Central memory CD8-positive, alpha-beta T cell (primary cell): Measurements from ENCODE around the gene FSIP1.

ENCODE experiments used
- ATAC-seq: fragments of 150-1000 bp; cut with Tn5 transposase; replicated peaks from 2 replicates; pipeline ENCODE4 v1.10.0; 2022; ENCODE audit warnings: mild to moderate bottlenecking, moderate FRiP score, moderate number of reproducible peaks; ENCODE audit not compliant: poor library complexity, severe bottlenecking; ENCODE audit errors: extremely low read depth
- DNase-seq, 2 donors: peaks; one replicate each; pipeline ENCODE4 v3.0.0; 2021; ENCODE audit warnings: low spot score in 2 of 2
- H3K27ac Mint-ChIP-seq: one replicate; pipeline ENCODE4 v1.8.0; 2022; ENCODE audit warnings: low read depth, mild to moderate bottlenecking, moderate library complexity, mixed read lengths
- H3K27me3 Mint-ChIP-seq: one replicate; pipeline ENCODE4 v1.8.0; 2022; ENCODE audit warnings: mixed read lengths
- H3K36me3 Mint-ChIP-seq: one replicate; pipeline ENCODE4 v1.8.0; 2022; ENCODE audit warnings: mild to moderate bottlenecking, moderate library complexity, mixed read lengths; ENCODE audit not compliant: insufficient read depth
- H3K4me1 Mint-ChIP-seq: one replicate; pipeline ENCODE4 v1.8.0; 2022; ENCODE audit warnings: mixed read lengths
- H3K4me3 Mint-ChIP-seq: one replicate; pipeline ENCODE4 v1.8.0; 2022; ENCODE audit warnings: mild to moderate bottlenecking, moderate library complexity, mixed read lengths
- H3K9me3 Mint-ChIP-seq: one replicate; pipeline ENCODE4 v1.8.0; 2022; ENCODE audit warnings: mixed read lengths

FSIP1 gene

DNA sequence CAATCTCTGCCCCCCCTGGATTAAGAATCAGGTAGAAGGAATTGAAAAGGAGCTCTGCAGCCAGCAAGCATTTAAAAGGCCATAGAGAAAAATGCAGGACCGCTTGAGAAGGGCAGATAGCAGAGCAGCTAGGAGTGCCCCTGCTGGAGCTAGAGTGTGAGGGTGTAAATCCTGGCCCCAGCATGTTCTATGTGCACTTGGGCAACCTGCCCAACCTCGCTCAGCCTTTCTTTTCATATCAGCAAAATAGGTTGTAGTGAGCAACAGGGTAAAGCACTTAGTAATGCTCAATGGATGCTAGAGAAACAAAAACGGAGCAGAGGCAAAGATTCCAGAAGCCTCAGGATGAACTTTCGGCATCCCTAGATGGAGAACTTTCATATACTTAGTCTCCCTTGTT, 226.8 kb downstream of the FSIP1 start:
- ATAC-seq (no peak), DNase-seq (no peak)
- Mint-ChIP-seq H3K4me3 (no peak overlapping the region), H3K27ac (no peak overlapping the region), H3K36me3 (peaks cover 1% of the 10 kb centered on the region), H3K9me3 (no peaks in the 10 kb centered on the region), H3K4me1 (no peaks in the 10 kb centered on the region), H3K27me3 (no peaks in the 10 kb centered on the region)

DNA sequence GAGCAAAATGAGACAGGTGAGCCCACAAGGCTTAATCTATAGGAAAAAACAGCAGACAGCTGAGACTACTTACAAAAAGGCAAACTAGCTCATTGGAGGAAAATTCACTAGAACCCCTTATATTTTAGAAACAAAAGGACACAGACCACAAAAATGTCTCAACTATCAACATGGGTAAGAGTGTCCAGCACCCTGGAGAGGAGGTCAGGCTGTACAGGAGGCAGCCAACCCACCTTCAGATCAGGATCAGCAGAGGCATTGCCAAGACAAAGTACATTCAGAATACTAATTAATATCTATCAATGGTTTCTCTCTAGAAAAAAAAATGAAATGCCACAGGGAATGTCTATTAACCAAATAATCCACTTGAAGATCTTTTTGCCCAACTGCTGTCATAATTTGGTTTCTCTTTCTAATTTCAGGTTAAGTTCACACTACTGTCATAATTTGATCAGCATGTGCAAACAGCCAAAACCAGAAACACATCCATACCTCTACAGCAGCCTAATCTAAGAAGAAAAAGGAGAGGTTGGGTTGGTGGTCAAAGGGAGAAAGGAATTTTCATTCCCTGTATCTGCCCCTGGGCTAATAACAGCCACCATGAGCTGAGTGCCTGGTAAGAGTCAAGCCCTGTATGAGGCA, 227.8 kb downstream of the FSIP1 start:
- no peak for ATAC-seq
- Mint-ChIP-seq H3K27ac (no peak overlapping the region), H3K4me3 (no peak overlapping the region), H3K4me1 (no peaks in the 10 kb centered on the region), H3K27me3 (no peaks in the 10 kb centered on the region), H3K36me3 (peaks cover 1% of the 10 kb centered on the region), H3K9me3 (no peaks in the 10 kb centered on the region)
- DNase-seq = no peak

DNA sequence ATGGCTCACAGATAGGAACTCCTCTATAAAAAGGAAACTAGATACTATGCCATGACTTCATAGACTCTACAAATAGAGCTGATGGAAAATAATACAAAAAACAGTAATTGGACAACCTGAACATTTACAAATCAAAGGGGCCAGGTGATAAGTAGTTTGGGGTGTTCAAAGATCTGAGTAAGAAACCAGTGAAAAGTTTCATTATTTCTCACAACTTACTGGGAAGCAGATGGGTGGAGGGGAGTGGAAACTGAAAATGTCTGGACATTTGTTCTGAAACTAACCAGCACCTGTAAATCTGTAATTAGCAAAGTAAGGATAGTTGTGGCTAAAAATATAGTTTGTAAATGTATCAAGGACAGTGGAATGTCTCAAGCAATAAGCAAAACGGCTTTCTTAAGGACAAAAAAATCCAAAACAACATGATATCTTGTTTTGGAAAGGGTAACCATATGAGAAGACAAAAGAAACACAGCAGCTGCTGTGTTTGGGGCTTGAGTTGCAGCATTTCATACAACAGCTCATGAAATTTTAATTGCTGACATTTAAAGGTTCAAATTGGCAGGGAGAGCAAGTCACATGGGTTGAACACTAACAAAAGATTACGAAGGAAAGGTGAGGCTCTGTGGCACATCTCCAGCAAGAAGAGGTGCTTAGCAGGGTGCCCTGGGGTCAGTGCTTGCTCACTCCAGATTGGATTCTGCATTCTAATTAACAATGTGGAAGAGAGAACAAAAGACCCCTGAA, 228.5 kb downstream of the FSIP1 start:
- Mint-ChIP-seq H3K27me3 (no peaks in the 10 kb centered on the region), H3K4me3 (no peak overlapping the region), H3K9me3 (no peaks in the 10 kb centered on the region), H3K27ac (no peak overlapping the region), H3K4me1 (no peaks in the 10 kb centered on the region), H3K36me3 (peaks cover 1% of the 10 kb centered on the region)
- no peak for ATAC-seq
- DNase-seq = no peak

DNA sequence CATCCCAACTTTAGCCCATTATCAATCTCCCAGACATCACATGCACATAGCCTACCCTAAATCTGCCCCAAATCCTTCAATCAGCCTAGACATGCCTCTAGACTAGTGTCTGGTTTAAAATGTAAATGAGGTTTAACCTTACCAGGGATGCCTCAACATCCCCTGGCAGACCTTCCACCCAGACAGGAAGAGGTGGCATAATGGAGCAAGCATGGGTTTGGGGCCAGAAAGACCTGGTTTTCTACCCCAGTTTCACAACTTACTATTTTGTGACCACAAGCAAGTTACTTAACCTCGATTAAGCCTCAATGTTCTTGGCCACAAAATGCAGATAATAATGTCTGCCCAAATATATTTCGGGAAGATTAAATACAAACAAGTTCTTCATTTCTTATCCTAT, 230.1 kb downstream of the FSIP1 start:
- Mint-ChIP-seq H3K4me1 (no peaks in the 10 kb centered on the region), H3K36me3 (peaks cover 1% of the 10 kb centered on the region), H3K4me3 (no peak overlapping the region), H3K27me3 (no peaks in the 10 kb centered on the region), H3K9me3 (no peaks in the 10 kb centered on the region), H3K27ac (no peak overlapping the region)
- ATAC-seq (no peak), DNase-seq (no peak)

DNA sequence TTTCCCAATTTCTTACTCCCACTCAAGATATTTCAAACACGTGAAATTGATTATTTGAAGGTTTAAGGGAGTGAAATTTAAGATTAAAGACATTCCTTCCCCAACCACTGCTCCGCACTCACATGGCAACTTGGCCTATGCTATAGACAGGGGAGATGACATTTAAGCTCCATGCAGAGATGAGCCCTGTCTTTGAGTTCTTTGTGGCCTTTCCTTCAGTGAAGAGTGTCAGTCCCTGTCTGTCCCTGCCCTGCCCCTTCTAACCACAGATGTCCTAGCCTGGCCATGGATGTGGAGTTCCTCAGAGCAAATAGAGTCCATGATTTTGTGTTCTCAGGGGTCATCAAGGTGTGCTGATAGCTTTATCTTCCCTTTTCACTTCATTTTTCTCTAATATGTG, 231.2 kb downstream of the FSIP1 start:
- H3K27ac Mint-ChIP-seq = no peak overlapping the region
- peaks cover 6% of the 10 kb centered on the region for H3K27me3 Mint-ChIP-seq
- peaks cover 1% of the 10 kb centered on the region for H3K36me3 Mint-ChIP-seq
- no peak for DNase-seq
- H3K9me3 Mint-ChIP-seq = no peaks in the 10 kb centered on the region
- no peaks in the 10 kb centered on the region for H3K4me1 Mint-ChIP-seq
- ATAC-seq = no peak
- no peak overlapping the region for H3K4me3 Mint-ChIP-seq
